H1 (cell line): ENCODE data around the gene FKBP6. TPM values are rescaled to one million over a fixed set of nuclear protein-coding genes. Genes with fewer than 3 reads are reported as not detected.

Source experiments
- CTCF ChIA-PET: fragments of 300-600 bp; sonication (Branson Sonifier 250); formaldehyde crosslinking; loops from one replicate; lab custom pipeline; 2021; ENCODE audit not compliant: partially characterized antibody; lab: Charles Lee
- POLR2A ChIA-PET: fragments of 300-600 bp; sonication (Branson Sonifier 250); formaldehyde crosslinking; loops from one replicate; lab custom pipeline; 2021; ENCODE audit warnings: inconsistent platforms; ENCODE audit not compliant: partially characterized antibody; lab: Charles Lee
- DNase-seq, 2 experiments: peaks; one replicate each; pipeline versions ENCODE4 v3.0.0 to v3.0.0-alpha.2; 2010 to 2022; ENCODE audit warnings: low spot score in 2 of 2, low read depth in 1 of 2, mixed read lengths in 1 of 2
- FAIRE-seq: peaks from 2 replicates; lab custom pipeline; 2011; peaks lifted over from hg19 to GRCh38; lab: Jason Lieb, UNC
- H2AFZ ChIP-seq: 2 replicates; pipeline ENCODE4 v1.8.1; 2012; ENCODE audit warnings: low read length, inconsistent platforms
- H2AK5ac ChIP-seq: 2 replicates; pipeline ENCODE4 v1.6.1; 2013; ENCODE audit warnings: low read depth, low read length
- H2BK120ac ChIP-seq: replicated peaks from 2 replicates; pipeline ENCODE3; 2013; ENCODE audit warnings: low read depth, low read length, inconsistent platforms
- H2BK12ac ChIP-seq: 2 replicates; pipeline ENCODE4 v1.6.1; 2013; ENCODE audit warnings: low read depth, low read length
- H2BK15ac ChIP-seq: 2 replicates; pipeline ENCODE4 v1.6.1; 2013; ENCODE audit warnings: low read length
- H2BK20ac ChIP-seq: 2 replicates; pipeline ENCODE4 v1.6.1; 2013; ENCODE audit warnings: low read length
- H2BK5ac ChIP-seq: 2 replicates; pipeline ENCODE4 v1.6.1; 2013; ENCODE audit warnings: low read depth, low read length
- H3K14ac ChIP-seq: 2 replicates; pipeline ENCODE4 v1.6.1; 2013; ENCODE audit warnings: inconsistent platforms; ENCODE audit not compliant: insufficient read length
- H3K18ac ChIP-seq: 2 replicates; pipeline ENCODE4 v1.6.1; 2013; ENCODE audit warnings: low read length; ENCODE audit errors: extremely low read depth
- H3K23ac ChIP-seq: 2 replicates; pipeline ENCODE4 v1.6.1; 2013; ENCODE audit warnings: inconsistent platforms; ENCODE audit not compliant: insufficient read length
- H3K23me2 ChIP-seq: 2 replicates; pipeline ENCODE4 v1.6.1; 2013; ENCODE audit warnings: low read depth, low read length
- H3K27ac ChIP-seq: 2 replicates; pipeline ENCODE4 v1.6.1; 2011; ENCODE audit warnings: low read depth, low read length, inconsistent platforms
- H3K27me3 ChIP-seq, 4 experiments: replicated peaks in 1 of 4; 1 replicate in 1 of 4; 2 replicates in 3 of 4; pipeline versions ENCODE4 v1.6.1 to v1.8.1; 2011 to 2013; ENCODE audit warnings: low read length in 3 of 4, mild to moderate bottlenecking in 3 of 4, inconsistent platforms in 2 of 4, mixed read lengths in 2 of 4, moderate library complexity in 1 of 4; ENCODE audit not compliant: control insufficient read depth in 3 of 4, insufficient read depth in 3 of 4; ENCODE audit errors: extremely low read depth in 1 of 4
- H3K36me3 ChIP-seq, 4 experiments: 2 replicates each; pipeline versions ENCODE4 v1.6.1 to v1.8.1; 2011 to 2013; ENCODE audit warnings: mild to moderate bottlenecking in 4 of 4, low read length in 3 of 4, moderate library complexity in 2 of 4, control low read depth in 1 of 4, inconsistent platforms in 1 of 4; ENCODE audit not compliant: insufficient read depth in 4 of 4, control insufficient read depth in 2 of 4
- H3K4ac ChIP-seq: replicated peaks from 2 replicates; pipeline ENCODE3; 2013; ENCODE audit warnings: low read length, low read depth, mixed read lengths, inconsistent platforms; ENCODE audit not compliant: insufficient read length
- H3K4me1 ChIP-seq, 4 experiments: replicated peaks in 1 of 4; 1 replicate in 1 of 4; 2 replicates in 3 of 4; pipeline versions ENCODE4 v1.6.1 to v1.8.1; 2011 to 2013; ENCODE audit warnings: low read length in 3 of 4, inconsistent platforms in 2 of 4, mixed read lengths in 1 of 4; ENCODE audit not compliant: insufficient read depth in 4 of 4, control insufficient read depth in 3 of 4
- H3K4me2 ChIP-seq, 2 experiments: 2 replicates each; pipeline versions ENCODE4 v1.6.1 to v1.8.1; 2011 to 2013; ENCODE audit warnings: low read depth in 2 of 2, low read length in 2 of 2, control low read depth in 1 of 2, inconsistent platforms in 1 of 2, mild to moderate bottlenecking in 1 of 2; ENCODE audit not compliant: insufficient read depth in 1 of 2
- H3K4me3 ChIP-seq, 4 experiments: fragments of 200-600, 300-600 bp in 1 of 4; sonication (generic), shearing (Covaris generic), sonication (Bioruptor Twin) in 1 of 4; 2 replicates each; pipeline versions ENCODE4 v1.5.1 to v1.8.1; 2011 to 2016; ENCODE audit warnings: low read length in 4 of 4, low read depth in 3 of 4, control low read depth in 2 of 4, inconsistent platforms in 2 of 4, mild to moderate bottlenecking in 2 of 4, mixed read lengths in 1 of 4, moderate library complexity in 1 of 4; ENCODE audit not compliant: insufficient read depth in 2 of 4; ENCODE audit errors: extremely low read depth in 1 of 4
- H3K56ac ChIP-seq: replicated peaks from 2 replicates; pipeline ENCODE3; 2013; ENCODE audit warnings: low read depth, mild to moderate bottlenecking, mixed read lengths, low read length, inconsistent platforms; ENCODE audit not compliant: insufficient read length
- H3K79me1 ChIP-seq: 2 replicates; pipeline ENCODE4 v1.6.1; 2013; ENCODE audit warnings: low read depth, low read length, control low read depth
- H3K79me2 ChIP-seq, 2 experiments: 2 replicates each; pipeline versions ENCODE4 v1.6.1 to v1.8.1; 2012 to 2013; ENCODE audit warnings: low read length in 2 of 2, mild to moderate bottlenecking in 2 of 2, inconsistent platforms in 1 of 2; ENCODE audit not compliant: insufficient read depth in 2 of 2, control insufficient read depth in 1 of 2
- H3K9ac ChIP-seq, 4 experiments: replicated peaks in 1 of 4; 1 replicate in 1 of 4; 2 replicates in 3 of 4; pipeline versions ENCODE4 v1.6.1 to v1.8.1; 2011 to 2013; ENCODE audit warnings: low read depth in 3 of 4, low read length in 3 of 4, control low read depth in 2 of 4, mild to moderate bottlenecking in 2 of 4, moderate library complexity in 2 of 4, inconsistent platforms in 1 of 4; ENCODE audit errors: extremely low read depth in 1 of 4
- H3K9me3 ChIP-seq, 2 experiments: 2 replicates each; pipeline versions ENCODE4 v1.6.1 to v1.8.1; 2012 to 2013; ENCODE audit warnings: mild to moderate bottlenecking in 2 of 2, moderate library complexity in 2 of 2, control low read depth in 1 of 2, inconsistent platforms in 1 of 2, low read depth in 1 of 2, low read length in 1 of 2, mixed read lengths in 1 of 2; ENCODE audit not compliant: insufficient read depth in 2 of 2
- H4K20me1 ChIP-seq, 2 experiments: replicated peaks in 1 of 2; 2 replicates each; pipeline versions ENCODE3 to v1.8.1; 2011 to 2013; ENCODE audit warnings: inconsistent platforms in 2 of 2, low read length in 2 of 2, mild to moderate bottlenecking in 1 of 2; ENCODE audit not compliant: insufficient read depth in 2 of 2, control insufficient read depth in 1 of 2
- H4K5ac ChIP-seq: 2 replicates; pipeline ENCODE4 v1.6.1; 2013; ENCODE audit warnings: low read length, low read depth, mixed read lengths, inconsistent platforms; ENCODE audit not compliant: insufficient read length
- H4K8ac ChIP-seq: 2 replicates; pipeline ENCODE4 v1.8.0; 2013; ENCODE audit warnings: mild to moderate bottlenecking, moderate library complexity, low read length, inconsistent platforms; ENCODE audit not compliant: insufficient read depth; ENCODE audit errors: extremely low read depth
- H4K91ac ChIP-seq: replicated peaks from 2 replicates; pipeline ENCODE3; 2013; ENCODE audit warnings: low read length, mixed read lengths, inconsistent platforms; ENCODE audit not compliant: insufficient read length
- CEBPB ChIP-seq: IDR thresholded peaks from 2 replicates; pipeline ENCODE4 v1.6.1; 2012; ENCODE audit warnings: low read depth, low read length
- CHD2 ChIP-seq: IDR thresholded peaks from 2 replicates; pipeline ENCODE4 v1.6.1; 2012; ENCODE audit warnings: low read length, improper control_type of control experiment
- CTCF ChIP-seq, 3 experiments: IDR thresholded peaks; 1 replicate in 2 of 3; 2 replicates in 1 of 3; pipeline versions ENCODE4 v1.5.1 to v1.6.1; 2011; ENCODE audit warnings: low read length in 3 of 3, mild to moderate bottlenecking in 3 of 3, inconsistent platforms in 2 of 3, low read depth in 1 of 3, moderate library complexity in 1 of 3; ENCODE audit not compliant: insufficient read depth in 1 of 3; ENCODE audit errors: control extremely low read depth in 1 of 3
- EP300 ChIP-seq, 2 experiments: IDR thresholded peaks; 1 replicate in 1 of 2; 2 replicates in 1 of 2; pipeline ENCODE4 v1.6.1; 2011 to 2012; ENCODE audit warnings: low read depth in 2 of 2, low read length in 2 of 2, mild to moderate bottlenecking in 2 of 2, borderline replicate concordance in 1 of 2, inconsistent platforms in 1 of 2, moderate library complexity in 1 of 2
- GTF2F1 ChIP-seq: IDR thresholded peaks from 2 replicates; pipeline ENCODE4 v1.6.1; 2012; ENCODE audit warnings: low read depth, low read length, improper control_type of control experiment, borderline replicate concordance
- NRF1 ChIP-seq: IDR thresholded peaks from 2 replicates; pipeline ENCODE4 v1.6.1; 2011; ENCODE audit warnings: mild to moderate bottlenecking, low read depth, low read length, improper control_type of control experiment
- SIRT6 ChIP-seq: IDR thresholded peaks from one replicate; pipeline ENCODE4 v1.7.1; 2012; ENCODE audit warnings: low read length, inconsistent platforms
- SIX5 ChIP-seq: IDR thresholded peaks from 2 replicates; pipeline ENCODE4 v1.6.1; 2011; ENCODE audit warnings: mild to moderate bottlenecking, low read depth, low read length
- TCF12 ChIP-seq: IDR thresholded peaks from 2 replicates; pipeline ENCODE4 v1.6.1; 2011; ENCODE audit warnings: low read depth, mild to moderate bottlenecking, low read length
- USF2 ChIP-seq: IDR thresholded peaks from 2 replicates; pipeline ENCODE4 v1.6.1; 2011; ENCODE audit warnings: low read length, improper control_type of control experiment
- ZNF274 ChIP-seq: IDR thresholded peaks from 2 replicates; pipeline ENCODE4 v1.7.0; 2012; ENCODE audit warnings: low read length, borderline replicate concordance; ENCODE audit errors: extremely low read depth
- WGBS, 2 experiments: shearing (Covaris generic) in 1 of 2; methylation state at CpG; one replicate each; pipeline versions ENCODE4 v1.1.6 to v1.1.7; 2013 to 2015; ENCODE audit warnings: low lambda C conversion rate in 2 of 2, mixed read lengths in 2 of 2, inconsistent platforms in 1 of 2, low coverage in 1 of 2, missing lambda C conversion rate in 1 of 2; ENCODE audit not compliant: insufficient replicate concordance in 2 of 2, insufficient coverage in 1 of 2, insufficient read length in 1 of 2; ENCODE audit errors: extremely low coverage in 1 of 2, missing lambda C conversion rate in 1 of 2; 5-methylcytosine and 5-hydroxymethylcytosine counted together
- polyA plus RNA-seq, 7 experiments: library from polyadenylated mRNA; depleted of rRNA in 3 of 7; stranded (reverse) in 5 of 7; unstranded in 2 of 7; fragments of >200 nt in 5 of 7; fragments of 200-250 nt in 2 of 7; gene quantifications; 1 replicate in 5 of 7; 2 replicates in 1 of 7; 4 replicates in 1 of 7; pipeline versions ENCODE4 v1.2.1 to v1.2.3, GENCODE V29; 2011 to 2013; ENCODE audit warnings: missing spikeins in 2 of 7, mixed read lengths in 2 of 7
- total RNA-seq: library from RNA; stranded (reverse); fragmentation: NEBNext Ultra II Directional; extraction: Animal tissue kit (Norgen Biotek cat#: 25700); gene quantifications from 2 replicates; pipeline ENCODE4 v1.2.1, GENCODE V29; 2021

Gene FKBP6
- total and polyA plus RNA-seq, 2 of the 8 experiments (the other 6 are each of a cell fraction or from before 2014, with no cell fraction given): 0.14 to 0.19 TPM

GRCh38 chr7:73369009-73369408 is 41.0 kb downstream of the FKBP6 start:
- no peak overlapping the region for H3K23ac ChIP-seq
- H3K4me3 ChIP-seq: no peak overlapping the region
- CTCF ChIA-PET: interaction anchor here (0.6 to 1.7 kb wide), 2 partner anchors 10 to 28 kb away, joined by 3 to 5 read pairs; no protein-coding TSS in a partner anchor
- H3K4ac ChIP-seq: no peak overlapping the region
- 93% methylated on average over 11 of the region's 11 CpGs; no CpG with 5 or more reads in 1 of the 2 experiments for WGBS, 2 experiments
- no peaks in the 10 kb centered on the region for H3K36me3 ChIP-seq
- H3K79me1 ChIP-seq: no peaks in the 10 kb centered on the region
- peaks cover 0 to 2% of the 10 kb centered on the region in 2 experiments for H4K20me1 ChIP-seq
- no peak overlapping the region for H2BK120ac ChIP-seq
- no peak overlapping the region for H2BK12ac ChIP-seq
- no peak overlapping the region for H3K27ac ChIP-seq
- no peaks in the 10 kb centered on the region for H3K4me1 ChIP-seq
- H4K91ac ChIP-seq: no peak overlapping the region
- H3K79me2 ChIP-seq: no peaks in the 10 kb centered on the region
- no peak overlapping the region for H3K18ac ChIP-seq
- no peak overlapping the region for H2BK15ac ChIP-seq
- no peak overlapping the region for H2AK5ac ChIP-seq
- no peaks in the 10 kb centered on the region for H3K23me2 ChIP-seq
- H3K27me3 ChIP-seq: no peaks in the 10 kb centered on the region
- H3K4me2 ChIP-seq: no peak overlapping the region
- H3K9ac ChIP-seq: no peak overlapping the region
- peak overlapping the region; percentile 28; the same call in 1 of the 2 replicates for H4K8ac ChIP-seq
- no peak for FAIRE-seq
- no peak for DNase-seq
- H2AFZ ChIP-seq: no peak overlapping the region
- no peaks in the 10 kb centered on the region for H3K9me3 ChIP-seq
- H2BK5ac ChIP-seq: no peak overlapping the region
- no peak overlapping the region for H3K56ac ChIP-seq
- no peak overlapping the region for H3K14ac ChIP-seq
- no peak overlapping the region for H4K5ac ChIP-seq
- H2BK20ac ChIP-seq: no peak overlapping the region
- POLR2A ChIA-PET: no interaction called here
- TF ChIP-seq SIX5: no peak
- TF ChIP-seq GTF2F1: no peak
- TF ChIP-seq USF2: no peak
- TF ChIP-seq TCF12: no peak
- no peak for TF ChIP-seq ZNF274
- TF ChIP-seq NRF1: no peak
- no peak for TF ChIP-seq CHD2
- no peak for TF ChIP-seq SIRT6
- TF ChIP-seq EP300 (IDR thresholded peaks at IDR 0.05; ENCODE audit: borderline replicate concordance in 1 of 2, low read depth in 2 of 2, low read length in 2 of 2): no peak
- TF ChIP-seq CTCF (IDR thresholded peaks at IDR 0.05; ENCODE audit: control extremely low read depth in 1 of 3, insufficient read depth in 1 of 3, low read depth in 1 of 3, low read length in 3 of 3): no peak
- TF ChIP-seq CEBPB: no peak
